Nucleus accumbens (tissue), 56 donors: Measurements from ENCODE around the gene LRRC8C.

ENCODE experiments used
- DNase-seq, 56 donors: peaks; one replicate each; lab custom pipeline; 2025; lab: John Stamatoyannopoulos, UW

Gene LRRC8C

DNA sequence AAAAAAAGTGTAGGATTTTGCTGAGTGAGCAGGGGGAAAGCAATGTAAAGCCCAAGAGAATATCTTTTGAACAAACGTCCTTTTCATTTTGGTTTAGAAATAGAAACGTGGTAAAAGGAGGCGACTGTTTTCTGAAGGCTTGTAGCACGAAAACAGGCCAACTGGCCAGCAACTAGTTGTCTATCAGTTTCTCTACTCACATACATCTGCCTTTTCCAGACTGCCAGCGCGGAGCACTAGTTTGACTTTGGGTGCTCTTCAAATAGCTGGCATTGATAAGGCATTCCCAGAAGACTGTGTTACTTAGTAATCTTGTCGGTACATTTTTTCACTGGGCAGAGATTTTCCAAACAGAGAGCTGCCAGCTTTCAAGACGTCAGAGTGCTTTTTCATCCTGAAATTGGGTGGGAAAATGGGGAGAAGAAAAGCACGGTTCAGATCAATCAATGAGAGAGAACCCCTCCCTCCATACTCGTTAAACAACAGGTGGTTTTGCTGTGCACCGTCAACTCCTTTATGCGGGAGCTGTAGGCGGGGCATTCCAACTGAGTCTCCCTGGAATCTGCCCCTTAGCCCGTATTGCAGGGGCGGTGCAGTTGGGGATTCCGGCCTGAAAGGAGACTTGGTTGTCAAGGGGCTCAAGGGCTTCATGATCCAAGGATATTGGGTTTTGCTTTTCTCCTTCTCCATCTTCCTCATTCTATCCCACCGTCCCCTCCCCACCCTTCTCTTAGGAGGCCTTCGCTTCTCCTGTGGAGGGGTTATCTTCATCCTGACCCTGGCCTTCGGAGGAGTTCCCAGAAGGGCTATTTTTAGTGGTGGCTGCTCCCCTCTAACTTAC is 884 bp upstream of the LRRC8C start:
- peak in 22 of 56 donors; percentile 7 to 78 (median 56) for DNase-seq

DNA sequence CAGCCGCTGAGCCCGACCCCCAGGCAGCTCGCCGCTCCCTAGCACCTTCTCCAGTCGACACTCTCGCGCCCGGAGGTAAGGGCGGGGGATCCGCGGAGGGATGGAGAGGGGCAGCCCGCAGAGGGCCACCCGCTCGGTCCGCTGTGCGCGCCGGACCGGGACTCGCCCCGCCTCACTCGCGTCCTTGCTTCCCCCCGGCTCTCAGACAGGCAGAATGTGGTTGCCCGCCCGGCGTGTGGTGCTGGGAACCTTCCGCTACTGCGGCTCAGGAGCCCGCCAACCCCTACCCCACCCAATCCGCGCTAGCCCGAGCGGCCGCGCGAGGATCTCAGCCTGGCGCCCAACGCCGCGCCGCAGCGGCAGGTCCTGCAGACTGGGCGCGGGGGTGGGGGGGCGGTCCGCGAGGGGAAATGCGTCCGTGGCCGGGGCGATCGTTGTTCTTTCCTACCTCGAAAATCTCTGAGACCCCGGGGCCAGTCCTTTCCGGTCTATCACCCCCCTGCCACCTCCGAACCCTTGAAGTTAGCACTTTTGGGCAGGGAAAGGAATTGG is 404 bp downstream of the LRRC8C start:
- DNase-seq: peak in 27 of 56 donors; percentile 23 to 79 (median 65)

DNA sequence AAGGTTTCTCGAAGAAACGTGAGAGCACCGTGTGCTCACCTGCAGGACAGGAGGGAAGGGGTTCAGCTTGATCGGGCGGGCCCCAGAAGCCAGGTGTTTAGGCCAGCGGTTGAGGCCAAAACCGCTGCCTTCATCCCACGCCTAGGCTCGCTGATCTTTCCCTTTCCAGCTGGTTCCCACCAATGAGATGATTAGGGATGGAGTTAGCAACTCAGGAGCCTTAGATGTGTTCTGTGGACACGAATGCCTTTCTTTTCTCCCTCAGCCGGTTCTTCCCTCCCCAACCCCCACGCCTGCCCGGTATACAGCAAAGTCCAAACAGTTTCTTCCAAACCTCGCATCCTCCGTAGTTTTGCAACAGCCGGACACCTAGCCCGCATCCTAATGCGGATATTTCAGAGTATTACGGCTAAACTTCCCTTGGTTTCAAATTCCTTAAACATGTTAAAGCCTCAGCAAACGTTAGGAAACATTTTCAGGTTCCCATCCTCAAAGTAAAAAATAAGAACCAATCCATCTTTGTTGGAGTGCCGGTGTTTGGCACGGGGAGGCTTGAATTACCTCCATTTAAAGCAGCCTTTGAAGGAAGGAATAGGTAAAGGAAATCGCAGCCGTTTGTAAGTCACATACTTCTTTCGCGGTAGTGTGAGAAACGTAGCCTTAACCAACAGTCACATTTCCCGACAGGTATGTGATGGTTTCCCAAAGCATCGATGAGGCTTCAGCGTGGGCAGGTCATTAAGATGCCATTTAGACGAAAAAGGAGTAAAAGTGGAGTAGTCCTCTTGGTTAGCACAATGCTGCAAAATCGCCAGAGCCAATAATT is 1.1 kb downstream of the LRRC8C start:
- DNase-seq: peak in 11 of 56 donors; percentile 19 to 48 (median 39)

DNA sequence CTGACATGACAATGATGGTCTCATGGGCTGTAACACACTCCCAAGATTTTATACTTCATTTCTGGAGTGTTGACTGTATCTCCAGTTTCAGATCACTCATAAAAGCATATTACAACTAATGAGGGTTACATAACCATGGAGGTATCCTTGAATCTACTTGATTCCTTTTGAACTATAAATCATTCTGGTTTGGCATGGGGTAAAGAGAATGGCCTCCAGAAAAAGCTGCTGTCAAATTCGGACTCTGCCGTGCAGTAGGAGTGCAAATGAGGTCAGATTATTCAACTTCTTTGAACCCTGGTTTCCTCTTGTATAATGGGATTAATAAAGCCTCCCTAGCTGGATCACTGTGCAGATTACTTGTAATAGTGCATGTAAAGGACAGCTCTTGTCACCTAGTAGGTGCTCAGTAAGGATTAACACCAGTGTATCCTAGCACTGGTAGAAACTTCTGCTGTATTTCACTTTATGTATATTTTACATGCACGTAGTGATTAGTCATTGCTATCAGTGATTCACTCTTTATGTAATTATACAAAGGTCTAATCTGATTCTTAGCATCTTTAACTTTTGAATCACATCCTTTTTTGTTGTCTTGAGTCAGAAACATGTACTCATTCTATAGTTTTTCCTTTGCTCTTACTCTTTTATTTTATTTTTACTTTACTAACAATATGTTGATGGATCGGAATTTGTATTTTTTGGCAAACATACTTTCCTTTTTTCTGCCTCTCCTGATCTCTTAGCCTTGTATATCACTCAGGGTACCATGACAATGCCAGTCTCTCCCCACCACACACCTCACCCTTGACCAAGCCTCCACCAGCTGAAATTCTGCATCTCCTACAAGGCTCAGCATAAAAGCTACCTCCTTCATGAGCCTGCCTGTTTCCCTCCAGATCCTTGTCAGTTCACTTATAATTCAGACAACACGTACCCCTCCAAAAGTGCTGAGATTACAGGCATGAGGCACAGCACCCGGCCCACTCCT is 3.2 kb downstream of the LRRC8C start:
- peak in 1 of 56 donors; percentile 3 for DNase-seq

DNA sequence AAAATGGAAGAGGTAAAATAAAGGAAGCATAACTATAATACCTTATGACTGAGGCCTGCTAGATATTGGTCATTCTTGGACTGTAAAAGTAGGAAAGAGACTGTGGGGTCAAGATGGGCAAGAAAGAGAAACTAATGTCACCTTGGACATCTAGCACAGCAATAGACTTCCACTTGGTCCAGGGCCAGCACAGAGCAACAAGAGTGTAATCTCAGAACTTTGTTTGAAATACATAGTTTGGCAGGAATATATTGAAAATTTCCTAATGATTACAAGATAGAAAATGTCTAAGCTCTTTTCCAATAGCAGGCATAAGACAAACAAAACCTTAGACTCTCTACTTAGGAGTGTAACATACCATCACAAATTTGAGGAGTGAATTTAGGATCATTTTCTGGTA is 4.6 kb downstream of the LRRC8C start:
- no peak for DNase-seq

DNA sequence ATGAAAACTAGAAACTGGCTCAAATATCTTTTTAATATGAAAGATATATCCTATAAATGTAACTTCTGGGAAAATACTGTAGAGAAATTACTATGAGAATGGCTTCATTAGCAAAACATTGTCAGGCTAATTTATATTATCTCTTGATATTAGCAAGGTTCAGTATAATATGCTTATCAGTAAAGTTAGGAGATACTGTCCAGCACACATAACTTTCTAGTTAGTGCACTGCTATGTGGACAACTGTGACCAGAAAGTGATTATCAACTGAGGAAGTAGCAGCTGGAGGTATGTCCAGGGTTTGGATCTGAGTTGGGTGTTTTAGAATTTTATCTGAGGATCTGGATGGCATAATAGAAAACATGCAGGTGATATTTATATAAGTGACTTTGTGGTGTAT is 7.5 kb downstream of the LRRC8C start:
- no peak for DNase-seq

DNA sequence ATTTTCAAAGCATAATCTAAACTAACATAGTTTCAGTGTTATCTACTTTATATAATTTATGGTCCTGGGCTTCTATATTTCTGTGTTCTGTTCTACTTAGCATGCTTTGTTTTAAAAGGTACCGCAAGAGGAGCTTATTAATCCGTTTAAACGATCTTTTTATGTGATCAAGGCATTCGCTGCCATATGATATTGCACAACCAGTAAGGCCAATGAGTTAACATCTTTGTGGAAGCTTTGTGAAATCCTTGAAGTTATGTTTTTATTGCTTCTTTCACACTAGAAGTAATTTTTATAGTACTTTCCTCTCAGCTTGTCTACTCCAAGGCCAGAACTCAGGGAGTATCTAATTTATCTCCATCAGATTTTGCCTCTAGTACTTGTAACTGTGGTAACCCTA is 8.9 kb downstream of the LRRC8C start:
- DNase-seq: no peak

DNA sequence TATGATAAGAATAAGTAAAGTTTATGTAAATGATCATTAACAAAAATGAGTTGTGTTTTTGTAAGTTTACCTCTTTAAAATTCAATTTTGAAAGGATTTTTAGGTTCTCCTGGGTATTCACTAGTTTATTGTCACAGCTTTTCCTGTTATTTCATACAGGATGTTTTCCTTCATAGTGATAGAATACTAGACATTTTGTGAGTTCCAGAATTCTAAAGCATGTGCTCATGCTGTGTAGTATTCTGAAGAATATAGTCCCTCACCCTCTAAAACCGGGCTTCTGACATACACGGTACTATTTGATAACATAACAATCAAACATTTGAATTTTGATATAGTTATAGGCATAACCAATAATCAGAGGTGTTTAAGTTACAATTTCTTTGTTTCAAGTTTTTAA is 10.7 kb downstream of the LRRC8C start:
- DNase-seq: no peak

DNA sequence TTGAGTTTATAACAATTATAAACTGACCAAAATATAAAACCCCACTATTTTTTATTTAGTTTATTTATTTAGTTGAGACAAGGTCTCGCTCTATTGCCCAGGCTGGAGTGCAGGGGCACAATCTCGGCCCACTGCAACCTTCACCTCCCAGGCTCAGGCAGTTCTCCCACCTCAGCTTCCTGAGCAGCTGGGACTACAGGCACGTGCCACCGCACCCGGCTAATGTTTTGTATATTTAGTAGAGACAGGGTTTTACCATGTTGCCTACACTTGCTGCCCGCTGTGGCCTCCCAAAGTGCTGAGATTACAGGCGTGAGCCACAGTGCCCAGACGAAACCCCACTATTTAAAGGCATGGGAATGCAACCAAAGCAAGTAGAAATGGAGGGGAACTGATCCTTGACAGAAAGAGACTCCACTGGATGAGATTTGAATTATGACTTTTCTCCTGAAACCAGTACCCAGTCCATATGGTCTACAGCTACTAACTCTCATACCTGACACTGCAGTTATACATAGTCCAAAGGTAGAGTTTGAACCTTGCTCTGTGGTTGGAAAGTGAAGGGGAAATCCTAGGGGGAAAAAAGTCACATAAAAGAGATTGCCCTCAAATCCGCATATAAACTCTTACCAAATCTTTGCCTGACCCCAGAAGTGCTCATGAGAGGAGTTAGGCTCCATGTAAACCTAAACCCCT is 11.3 kb downstream of the LRRC8C start:
- no peak for DNase-seq

DNA sequence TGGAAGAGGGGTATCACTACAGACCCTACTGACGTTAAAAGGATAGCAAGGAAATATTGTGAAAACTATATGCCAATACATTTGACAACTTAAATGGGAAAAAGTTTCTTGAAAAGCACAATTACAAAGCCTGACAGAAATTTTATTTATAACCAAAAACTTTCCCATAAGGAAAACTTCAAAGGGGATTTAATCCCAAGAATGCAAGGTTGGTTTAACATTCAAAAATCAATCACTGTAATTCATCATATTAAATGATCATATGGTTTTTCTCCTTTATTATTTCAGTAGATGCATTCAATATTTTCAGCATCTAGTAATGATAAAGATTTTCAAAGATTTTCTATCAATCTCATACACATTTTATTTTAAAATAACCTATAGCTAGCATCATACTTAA is 13.3 kb downstream of the LRRC8C start:
- DNase-seq: no peak

DNA sequence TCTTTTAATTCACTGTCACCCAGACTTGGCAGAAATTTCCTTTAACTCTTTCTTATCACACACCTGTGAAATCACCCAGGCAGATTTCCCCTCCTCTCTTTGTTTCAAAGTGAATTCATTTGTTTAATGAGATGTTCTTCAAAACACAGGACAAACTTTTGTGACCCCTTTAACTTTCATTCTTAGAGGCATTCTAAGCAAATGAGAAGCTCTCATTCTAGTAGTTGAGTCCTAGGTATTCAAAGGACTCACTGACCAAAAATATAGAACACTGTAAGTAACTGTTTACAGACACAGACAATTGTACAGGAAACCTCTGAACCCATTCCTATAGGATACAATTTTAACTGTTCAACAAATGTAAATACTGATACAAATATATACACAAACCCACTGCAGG is 16.9 kb downstream of the LRRC8C start:
- no peak for DNase-seq

DNA sequence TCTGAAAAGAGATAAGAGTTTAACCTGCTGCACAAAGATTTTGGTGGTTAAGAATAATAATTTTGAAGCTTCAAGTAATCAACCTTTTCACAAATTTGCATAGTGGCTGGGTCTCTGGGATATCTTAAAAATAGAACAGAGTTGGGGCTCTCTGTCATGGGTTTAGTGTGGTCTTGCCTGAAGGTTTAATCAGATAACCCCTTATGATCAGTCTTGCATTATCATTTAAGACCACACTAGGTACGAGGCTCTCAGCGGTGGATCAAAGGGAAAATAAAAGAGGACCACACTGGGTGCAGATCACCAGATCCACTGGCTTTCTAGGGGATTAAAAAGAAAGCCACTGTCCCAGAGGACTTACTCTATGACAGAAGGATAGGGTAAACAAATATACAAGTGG is 19.5 kb downstream of the LRRC8C start:
- DNase-seq: no peak

DNA sequence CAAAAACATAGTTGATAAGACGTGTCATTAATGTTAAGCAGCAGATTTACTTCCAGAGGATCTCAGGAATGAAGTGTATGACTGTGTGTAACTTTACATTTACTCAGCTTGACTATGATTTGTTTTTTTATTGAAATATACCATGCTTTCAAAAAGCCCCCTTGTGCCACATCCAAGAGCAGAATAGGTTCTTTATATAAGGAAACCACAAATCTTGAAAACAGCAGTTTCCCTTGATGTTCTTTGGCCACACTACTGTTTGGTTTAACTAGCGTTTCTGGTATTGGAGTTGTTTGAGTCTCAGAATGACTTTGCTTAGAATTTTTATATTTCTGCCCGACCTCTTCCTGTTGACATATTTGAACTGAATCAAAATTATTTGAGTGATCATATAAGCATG is 25.0 kb downstream of the LRRC8C start:
- no peak for DNase-seq

DNA sequence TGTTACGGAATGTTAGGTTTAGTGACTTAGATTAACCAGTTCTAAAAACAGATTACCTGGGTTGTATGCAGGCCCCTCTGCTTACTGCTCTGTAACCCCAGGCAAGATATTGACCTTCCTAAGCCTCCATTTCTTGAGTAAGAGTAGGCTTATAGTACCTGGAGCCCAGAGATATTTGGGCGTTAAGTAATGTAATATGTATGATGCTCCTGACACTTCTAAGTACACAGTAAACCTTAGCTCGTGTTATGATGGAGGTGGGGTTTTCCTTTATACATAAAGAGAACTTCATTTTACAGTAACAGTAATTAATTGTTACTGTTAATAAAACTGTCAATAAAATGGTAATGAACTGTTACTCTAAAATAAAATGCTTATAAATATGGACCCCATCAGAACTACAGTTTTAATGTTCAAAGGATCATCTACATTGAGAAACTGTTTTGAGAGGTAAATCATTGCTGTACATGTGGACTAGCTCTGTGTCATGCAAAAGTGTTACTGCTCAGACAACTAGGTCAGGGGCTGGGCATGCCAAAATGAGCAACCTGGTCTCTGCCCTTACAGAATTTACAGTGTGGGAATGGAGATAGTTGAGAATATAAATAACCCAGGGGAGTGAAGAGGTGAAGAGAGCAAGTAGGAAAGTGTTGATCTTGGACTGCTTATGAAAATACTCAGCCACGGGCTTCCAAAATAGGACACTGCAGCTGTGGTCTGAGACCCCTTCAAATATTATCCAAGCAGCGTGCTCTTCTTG is 26.6 kb downstream of the LRRC8C start:
- DNase-seq: no peak

DNA sequence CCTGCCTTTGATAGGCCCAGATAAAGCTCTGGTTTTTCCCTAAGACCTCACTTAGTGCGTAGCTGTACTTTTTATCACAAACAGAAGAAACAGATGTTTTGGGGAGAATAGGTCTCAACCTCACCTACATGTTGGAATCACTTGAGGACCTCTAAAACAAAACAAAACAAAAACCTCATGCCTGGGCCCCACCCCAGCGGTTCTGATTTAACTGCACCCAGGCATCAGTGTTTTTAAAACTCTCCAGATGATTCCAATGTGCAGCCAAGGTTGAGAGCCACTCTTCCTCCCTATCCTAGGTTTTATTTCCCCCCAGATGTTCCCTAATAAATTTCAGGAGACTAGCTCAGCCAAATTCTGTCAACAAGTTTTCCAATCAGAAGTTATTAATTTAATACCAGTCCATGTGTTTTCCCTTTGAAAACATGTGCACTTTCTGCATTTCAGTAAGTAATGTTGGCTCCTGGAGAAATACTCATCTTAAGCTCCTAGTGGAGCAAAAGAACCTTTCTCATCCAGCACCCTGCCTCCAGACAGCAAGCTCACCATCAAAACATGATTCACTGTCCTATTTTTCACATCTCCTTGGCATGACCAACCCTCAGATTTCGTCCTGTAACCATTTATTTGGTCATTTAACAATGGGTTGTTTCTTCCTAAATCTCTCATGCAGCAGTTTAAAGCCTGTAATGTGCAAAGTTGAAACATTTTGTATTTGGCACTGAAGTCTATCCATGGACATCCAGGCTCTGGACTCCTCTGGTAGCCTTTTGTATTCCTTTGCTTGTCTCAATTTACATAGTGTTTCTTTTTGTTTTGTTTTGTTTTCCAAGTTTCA is 27.5 kb downstream of the LRRC8C start:
- DNase-seq: no peak

DNA sequence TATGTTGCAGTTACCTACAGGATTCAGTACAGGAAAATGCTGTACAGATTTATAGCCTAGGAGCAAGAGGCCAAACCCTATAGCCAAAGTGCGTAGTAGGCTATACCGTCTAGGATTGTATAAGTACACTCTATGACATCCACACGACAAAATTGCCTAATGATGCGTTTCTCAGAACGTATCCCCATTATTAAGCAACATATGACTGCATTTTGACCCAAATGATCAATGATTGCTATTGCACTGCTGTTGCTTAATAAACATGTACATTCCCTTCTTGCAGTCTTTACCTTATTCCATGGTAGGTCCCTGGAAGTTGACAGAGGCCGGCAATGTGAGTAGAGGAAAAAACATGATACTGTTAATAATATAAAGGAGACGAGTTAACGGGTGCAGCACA is 33.0 kb downstream of the LRRC8C start:
- DNase-seq: no peak

DNA sequence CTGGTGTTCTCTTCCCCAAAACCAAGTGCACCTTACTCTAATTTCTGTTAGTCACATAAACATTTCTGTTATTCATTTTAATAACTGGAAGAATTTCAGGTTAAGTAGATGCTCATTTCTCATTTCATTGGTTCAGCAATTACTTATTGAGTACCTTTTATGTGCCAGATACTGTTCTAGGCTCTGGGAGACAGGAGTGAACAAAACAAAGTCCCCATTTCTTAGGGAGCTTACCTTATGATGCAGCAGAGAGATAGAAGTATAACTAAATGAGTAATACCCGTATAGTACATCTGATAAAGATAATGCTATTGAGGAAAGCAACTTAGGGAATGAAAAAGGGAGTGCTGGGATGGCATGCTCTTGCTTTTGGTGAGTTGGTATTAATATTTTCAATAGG is 33.7 kb downstream of the LRRC8C start:
- DNase-seq: no peak

DNA sequence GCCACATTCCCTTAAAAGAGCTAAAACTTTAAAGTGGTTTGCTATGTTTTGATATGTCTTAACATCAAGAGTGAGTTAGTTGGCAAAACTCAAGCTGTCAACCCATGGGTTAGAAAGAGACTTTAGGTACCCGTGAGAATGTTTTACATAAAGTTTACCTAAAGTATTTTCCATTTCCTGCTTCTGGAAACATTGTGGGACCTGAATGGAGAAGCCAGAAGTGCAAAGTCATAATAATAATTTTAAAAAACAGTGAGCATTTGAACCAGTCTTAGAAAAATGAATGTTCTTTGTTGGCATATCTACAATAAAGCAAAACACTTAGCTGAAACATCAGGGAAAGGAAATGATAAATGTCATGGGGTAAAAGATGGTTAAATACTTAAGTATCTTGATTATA is 34.8 kb downstream of the LRRC8C start:
- DNase-seq: no peak
